H1 (cell line): Measurements from ENCODE around the gene ARPP21. TPM values are rescaled to one million over a fixed set of nuclear protein-coding genes. Genes with fewer than 3 reads are reported as not detected.

Experiments
- CTCF ChIA-PET: fragments of 300-600 bp; sonication (Branson Sonifier 250); formaldehyde crosslinking; loops from one replicate; lab custom pipeline; 2021; ENCODE audit not compliant: partially characterized antibody; lab: Charles Lee
- POLR2A ChIA-PET: fragments of 300-600 bp; sonication (Branson Sonifier 250); formaldehyde crosslinking; loops from one replicate; lab custom pipeline; 2021; ENCODE audit warnings: inconsistent platforms; ENCODE audit not compliant: partially characterized antibody; lab: Charles Lee
- DNase-seq, 2 experiments: peaks; one replicate each; pipeline versions ENCODE4 v3.0.0 to v3.0.0-alpha.2; 2010 to 2022; ENCODE audit warnings: low spot score in 2 of 2, low read depth in 1 of 2, mixed read lengths in 1 of 2
- FAIRE-seq: peaks from 2 replicates; lab custom pipeline; 2011; peaks lifted over from hg19 to GRCh38; lab: Jason Lieb, UNC
- H2AFZ ChIP-seq: 2 replicates; pipeline ENCODE4 v1.8.1; 2012; ENCODE audit warnings: low read length, inconsistent platforms
- H2AK5ac ChIP-seq: 2 replicates; pipeline ENCODE4 v1.6.1; 2013; ENCODE audit warnings: low read depth, low read length
- H2BK120ac ChIP-seq: replicated peaks from 2 replicates; pipeline ENCODE3; 2013; ENCODE audit warnings: low read depth, low read length, inconsistent platforms
- H2BK12ac ChIP-seq: 2 replicates; pipeline ENCODE4 v1.6.1; 2013; ENCODE audit warnings: low read depth, low read length
- H2BK15ac ChIP-seq: 2 replicates; pipeline ENCODE4 v1.6.1; 2013; ENCODE audit warnings: low read length
- H2BK20ac ChIP-seq: 2 replicates; pipeline ENCODE4 v1.6.1; 2013; ENCODE audit warnings: low read length
- H2BK5ac ChIP-seq: 2 replicates; pipeline ENCODE4 v1.6.1; 2013; ENCODE audit warnings: low read depth, low read length
- H3K14ac ChIP-seq: 2 replicates; pipeline ENCODE4 v1.6.1; 2013; ENCODE audit warnings: inconsistent platforms; ENCODE audit not compliant: insufficient read length
- H3K18ac ChIP-seq: 2 replicates; pipeline ENCODE4 v1.6.1; 2013; ENCODE audit warnings: low read length; ENCODE audit errors: extremely low read depth
- H3K23ac ChIP-seq: 2 replicates; pipeline ENCODE4 v1.6.1; 2013; ENCODE audit warnings: inconsistent platforms; ENCODE audit not compliant: insufficient read length
- H3K23me2 ChIP-seq: 2 replicates; pipeline ENCODE4 v1.6.1; 2013; ENCODE audit warnings: low read depth, low read length
- H3K27ac ChIP-seq: 2 replicates; pipeline ENCODE4 v1.6.1; 2011; ENCODE audit warnings: low read depth, low read length, inconsistent platforms
- H3K27me3 ChIP-seq, 4 experiments: replicated peaks in 1 of 4; 1 replicate in 1 of 4; 2 replicates in 3 of 4; pipeline versions ENCODE4 v1.6.1 to v1.8.1; 2011 to 2013; ENCODE audit warnings: low read length in 3 of 4, mild to moderate bottlenecking in 3 of 4, inconsistent platforms in 2 of 4, mixed read lengths in 2 of 4, moderate library complexity in 1 of 4; ENCODE audit not compliant: control insufficient read depth in 3 of 4, insufficient read depth in 3 of 4; ENCODE audit errors: extremely low read depth in 1 of 4
- H3K36me3 ChIP-seq, 4 experiments: 2 replicates each; pipeline versions ENCODE4 v1.6.1 to v1.8.1; 2011 to 2013; ENCODE audit warnings: mild to moderate bottlenecking in 4 of 4, low read length in 3 of 4, moderate library complexity in 2 of 4, control low read depth in 1 of 4, inconsistent platforms in 1 of 4; ENCODE audit not compliant: insufficient read depth in 4 of 4, control insufficient read depth in 2 of 4
- H3K4ac ChIP-seq: replicated peaks from 2 replicates; pipeline ENCODE3; 2013; ENCODE audit warnings: low read length, low read depth, mixed read lengths, inconsistent platforms; ENCODE audit not compliant: insufficient read length
- H3K4me1 ChIP-seq, 4 experiments: replicated peaks in 1 of 4; 1 replicate in 1 of 4; 2 replicates in 3 of 4; pipeline versions ENCODE4 v1.6.1 to v1.8.1; 2011 to 2013; ENCODE audit warnings: low read length in 3 of 4, inconsistent platforms in 2 of 4, mixed read lengths in 1 of 4; ENCODE audit not compliant: insufficient read depth in 4 of 4, control insufficient read depth in 3 of 4
- H3K4me2 ChIP-seq, 2 experiments: 2 replicates each; pipeline versions ENCODE4 v1.6.1 to v1.8.1; 2011 to 2013; ENCODE audit warnings: low read depth in 2 of 2, low read length in 2 of 2, control low read depth in 1 of 2, inconsistent platforms in 1 of 2, mild to moderate bottlenecking in 1 of 2; ENCODE audit not compliant: insufficient read depth in 1 of 2
- H3K4me3 ChIP-seq, 4 experiments: fragments of 200-600, 300-600 bp in 1 of 4; sonication (generic), shearing (Covaris generic), sonication (Bioruptor Twin) in 1 of 4; 2 replicates each; pipeline versions ENCODE4 v1.5.1 to v1.8.1; 2011 to 2016; ENCODE audit warnings: low read length in 4 of 4, low read depth in 3 of 4, control low read depth in 2 of 4, inconsistent platforms in 2 of 4, mild to moderate bottlenecking in 2 of 4, mixed read lengths in 1 of 4, moderate library complexity in 1 of 4; ENCODE audit not compliant: insufficient read depth in 2 of 4; ENCODE audit errors: extremely low read depth in 1 of 4
- H3K56ac ChIP-seq: replicated peaks from 2 replicates; pipeline ENCODE3; 2013; ENCODE audit warnings: low read depth, mild to moderate bottlenecking, mixed read lengths, low read length, inconsistent platforms; ENCODE audit not compliant: insufficient read length
- H3K79me1 ChIP-seq: 2 replicates; pipeline ENCODE4 v1.6.1; 2013; ENCODE audit warnings: low read depth, low read length, control low read depth
- H3K79me2 ChIP-seq, 2 experiments: 2 replicates each; pipeline versions ENCODE4 v1.6.1 to v1.8.1; 2012 to 2013; ENCODE audit warnings: low read length in 2 of 2, mild to moderate bottlenecking in 2 of 2, inconsistent platforms in 1 of 2; ENCODE audit not compliant: insufficient read depth in 2 of 2, control insufficient read depth in 1 of 2
- H3K9ac ChIP-seq, 4 experiments: replicated peaks in 1 of 4; 1 replicate in 1 of 4; 2 replicates in 3 of 4; pipeline versions ENCODE4 v1.6.1 to v1.8.1; 2011 to 2013; ENCODE audit warnings: low read depth in 3 of 4, low read length in 3 of 4, control low read depth in 2 of 4, mild to moderate bottlenecking in 2 of 4, moderate library complexity in 2 of 4, inconsistent platforms in 1 of 4; ENCODE audit errors: extremely low read depth in 1 of 4
- H3K9me3 ChIP-seq, 2 experiments: 2 replicates each; pipeline versions ENCODE4 v1.6.1 to v1.8.1; 2012 to 2013; ENCODE audit warnings: mild to moderate bottlenecking in 2 of 2, moderate library complexity in 2 of 2, control low read depth in 1 of 2, inconsistent platforms in 1 of 2, low read depth in 1 of 2, low read length in 1 of 2, mixed read lengths in 1 of 2; ENCODE audit not compliant: insufficient read depth in 2 of 2
- H4K20me1 ChIP-seq, 2 experiments: replicated peaks in 1 of 2; 2 replicates each; pipeline versions ENCODE3 to v1.8.1; 2011 to 2013; ENCODE audit warnings: inconsistent platforms in 2 of 2, low read length in 2 of 2, mild to moderate bottlenecking in 1 of 2; ENCODE audit not compliant: insufficient read depth in 2 of 2, control insufficient read depth in 1 of 2
- H4K5ac ChIP-seq: 2 replicates; pipeline ENCODE4 v1.6.1; 2013; ENCODE audit warnings: low read length, low read depth, mixed read lengths, inconsistent platforms; ENCODE audit not compliant: insufficient read length
- H4K8ac ChIP-seq: 2 replicates; pipeline ENCODE4 v1.8.0; 2013; ENCODE audit warnings: mild to moderate bottlenecking, moderate library complexity, low read length, inconsistent platforms; ENCODE audit not compliant: insufficient read depth; ENCODE audit errors: extremely low read depth
- H4K91ac ChIP-seq: replicated peaks from 2 replicates; pipeline ENCODE3; 2013; ENCODE audit warnings: low read length, mixed read lengths, inconsistent platforms; ENCODE audit not compliant: insufficient read length
- BRCA1 ChIP-seq: IDR thresholded peaks from 2 replicates; pipeline ENCODE4 v1.6.1; 2012; ENCODE audit warnings: low read depth, low read length, improper control_type of control experiment
- CBX5 ChIP-seq: fragments of 300-800, 300-1000 bp; sonication (generic); IDR thresholded peaks from 2 replicates; pipeline ENCODE4 v1.7.1; 2016; ENCODE audit warnings: antibody characterized with exemption, low read length, low read depth
- CBX8 ChIP-seq: fragments of 300-800, 300-1000 bp; sonication (generic); IDR thresholded peaks from 2 replicates; pipeline ENCODE4 v1.7.1; 2016; ENCODE audit warnings: low read depth, low read length, borderline replicate concordance
- E2F6 ChIP-seq: IDR thresholded peaks from 2 replicates; pipeline ENCODE4 v1.6.1; 2012; ENCODE audit warnings: inconsistent platforms
- NANOG ChIP-seq: IDR thresholded peaks from 2 replicates; pipeline ENCODE4 v1.6.1; 2011; ENCODE audit warnings: low read length, low read depth, mild to moderate bottlenecking, inconsistent platforms; ENCODE audit not compliant: insufficient read depth, poor library complexity, severe bottlenecking
- RFX5 ChIP-seq: IDR thresholded peaks from 2 replicates; pipeline ENCODE4 v1.6.1; 2011; ENCODE audit warnings: low read depth, low read length, improper control_type of control experiment, borderline replicate concordance
- WGBS, 2 experiments: shearing (Covaris generic) in 1 of 2; methylation state at CpG; one replicate each; pipeline versions ENCODE4 v1.1.6 to v1.1.7; 2013 to 2015; ENCODE audit warnings: low lambda C conversion rate in 2 of 2, mixed read lengths in 2 of 2, inconsistent platforms in 1 of 2, low coverage in 1 of 2, missing lambda C conversion rate in 1 of 2; ENCODE audit not compliant: insufficient replicate concordance in 2 of 2, insufficient coverage in 1 of 2, insufficient read length in 1 of 2; ENCODE audit errors: extremely low coverage in 1 of 2, missing lambda C conversion rate in 1 of 2; 5-methylcytosine and 5-hydroxymethylcytosine counted together
- polyA plus RNA-seq, 7 experiments: library from polyadenylated mRNA; depleted of rRNA in 3 of 7; stranded (reverse) in 5 of 7; unstranded in 2 of 7; fragments of >200 nt in 5 of 7; fragments of 200-250 nt in 2 of 7; gene quantifications; 1 replicate in 5 of 7; 2 replicates in 1 of 7; 4 replicates in 1 of 7; pipeline versions ENCODE4 v1.2.1 to v1.2.3, GENCODE V29; 2011 to 2013; ENCODE audit warnings: missing spikeins in 2 of 7, mixed read lengths in 2 of 7
- total RNA-seq: library from RNA; stranded (reverse); fragmentation: NEBNext Ultra II Directional; extraction: Animal tissue kit (Norgen Biotek cat#: 25700); gene quantifications from 2 replicates; pipeline ENCODE4 v1.2.1, GENCODE V29; 2021

The ARPP21 gene
- total and polyA plus RNA-seq, 2 of the 8 experiments (the other 6 are each of a cell fraction or from before 2014, with no cell fraction given): not detected

GRCh38 chr3:35721628-35722027 is 82.3 kb downstream of the ARPP21 start:
- H3K79me1 ChIP-seq: no peaks in the 10 kb centered on the region
- H3K18ac ChIP-seq: no peak overlapping the region
- 91% methylated on average over 8 of the region's 8 CpGs; no CpG with 5 or more reads in 1 of the 2 experiments for WGBS, 2 experiments
- H3K23me2 ChIP-seq: no peaks in the 10 kb centered on the region
- H3K4me2 ChIP-seq: no peak overlapping the region
- no peak overlapping the region for H3K9ac ChIP-seq
- H3K14ac ChIP-seq: no peak overlapping the region
- H4K20me1 ChIP-seq: peaks cover 0 to 3% of the 10 kb centered on the region in 2 experiments
- H3K36me3 ChIP-seq: no peaks in the 10 kb centered on the region
- POLR2A ChIA-PET: no interaction called here
- no peak overlapping the region for H2AFZ ChIP-seq
- no peak overlapping the region for H3K56ac ChIP-seq
- H2AK5ac ChIP-seq: no peak overlapping the region
- H3K9me3 ChIP-seq: no peaks in the 10 kb centered on the region
- H3K4me1 ChIP-seq: 0 out of 7 replicates have a peak, but pooled peaks cover 0 to 5% (median 0%) of the 10 kb centered on the region in 4 experiments
- no peak overlapping the region for H4K91ac ChIP-seq
- DNase-seq: no peak
- H2BK5ac ChIP-seq: no peak overlapping the region
- no peak overlapping the region for H4K8ac ChIP-seq
- H2BK20ac ChIP-seq: no peak overlapping the region
- no peak overlapping the region for H3K4me3 ChIP-seq
- H3K27ac ChIP-seq: no peak overlapping the region
- CTCF ChIA-PET: no interaction called here
- peaks cover 5 to 22% (median 11%) of the 10 kb centered on the region in 4 experiments; a peak in 6 of 7 replicates for H3K27me3 ChIP-seq
- H2BK12ac ChIP-seq: no peak overlapping the region
- H2BK120ac ChIP-seq: no peak overlapping the region
- no peak for FAIRE-seq
- TF ChIP-seq NANOG (no peak), BRCA1 (no peak), E2F6 (no peak), CBX5 (no peak), RFX5 (no peak), CBX8 (no peak)
- H2BK15ac ChIP-seq: no peak overlapping the region
- H3K79me2 ChIP-seq: no peaks in the 10 kb centered on the region
- H3K23ac ChIP-seq: no peak overlapping the region
- H3K4ac ChIP-seq: no peak overlapping the region
- no peak overlapping the region for H4K5ac ChIP-seq
